HG03521 (cell line): ENCODE results near the gene KCNG2.
"Not testable (repeated sequence)": the region's sequence is repeated elsewhere in the genome, so short reads cannot be mapped to it uniquely, and the experiment has no call there.

Experiments used
- ATAC-seq: cut with Tn5 transposase; IDR thresholded peaks from one replicate; pipeline ENCODE4 v1.9.1; 2021; ENCODE audit warnings: mild to moderate bottlenecking, moderate library complexity; ENCODE audit not compliant: unreplicated experiment

KCNG2 gene, protein sequence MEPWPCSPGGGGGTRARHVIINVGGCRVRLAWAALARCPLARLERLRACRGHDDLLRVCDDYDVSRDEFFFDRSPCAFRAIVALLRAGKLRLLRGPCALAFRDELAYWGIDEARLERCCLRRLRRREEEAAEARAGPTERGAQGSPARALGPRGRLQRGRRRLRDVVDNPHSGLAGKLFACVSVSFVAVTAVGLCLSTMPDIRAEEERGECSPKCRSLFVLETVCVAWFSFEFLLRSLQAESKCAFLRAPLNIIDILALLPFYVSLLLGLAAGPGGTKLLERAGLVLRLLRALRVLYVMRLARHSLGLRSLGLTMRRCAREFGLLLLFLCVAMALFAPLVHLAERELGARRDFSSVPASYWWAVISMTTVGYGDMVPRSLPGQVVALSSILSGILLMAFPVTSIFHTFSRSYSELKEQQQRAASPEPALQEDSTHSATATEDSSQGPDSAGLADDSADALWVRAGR

DNA sequence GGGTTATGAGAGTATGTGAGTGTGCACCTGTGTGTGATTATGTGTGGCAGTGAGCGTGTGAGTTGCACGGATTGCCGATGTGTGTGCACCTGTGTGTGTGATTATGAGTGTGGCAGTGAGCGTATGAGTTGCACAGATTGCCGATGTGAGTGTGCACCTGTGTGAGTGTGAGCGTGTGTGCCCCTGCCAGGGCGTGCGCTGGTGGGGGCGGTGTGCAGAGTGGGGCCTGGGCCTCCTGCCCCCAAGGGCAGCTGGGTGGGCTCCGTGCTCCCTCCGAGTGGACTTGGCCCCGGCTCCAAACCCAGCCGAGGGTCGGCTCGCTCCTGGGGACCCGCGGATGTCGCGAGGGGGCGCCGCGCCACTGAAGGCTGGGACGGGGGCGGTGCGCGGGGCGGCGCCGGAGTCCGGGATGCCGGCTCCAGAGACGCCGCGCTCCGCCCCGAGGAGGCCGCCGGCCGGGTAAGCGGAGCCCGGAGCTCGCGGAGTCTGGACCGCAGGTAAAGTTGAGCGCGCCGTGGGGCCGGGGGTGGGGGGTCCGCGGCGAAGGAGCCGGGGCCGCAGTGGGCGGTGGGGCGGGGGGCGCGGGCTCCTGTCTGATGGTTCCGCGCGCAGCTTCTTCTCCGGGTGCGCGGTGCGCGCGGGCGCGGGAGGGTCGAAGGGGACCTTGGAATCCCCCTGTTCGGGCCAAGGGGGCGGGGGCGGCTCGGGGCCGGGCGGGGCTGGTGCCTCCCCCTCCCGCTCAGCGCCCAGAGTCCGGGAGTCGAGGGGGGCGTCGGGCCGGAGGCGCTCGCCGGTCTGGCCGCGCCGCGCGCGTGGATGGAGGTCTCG is at the start of gene KCNG2:
TSS of gene KCNG2 (plus strand) at position 421 of the 828 bp plus-strand sequence. CDS start 65,730 bp downstream, outside the sequence.
- ATAC-seq, result no peak

- ATAC-seq, result no peak
Observed at GRCh38 chr18:79748321-79749180, 49.2 kb upstream of the KCNG2 start.

DNA sequence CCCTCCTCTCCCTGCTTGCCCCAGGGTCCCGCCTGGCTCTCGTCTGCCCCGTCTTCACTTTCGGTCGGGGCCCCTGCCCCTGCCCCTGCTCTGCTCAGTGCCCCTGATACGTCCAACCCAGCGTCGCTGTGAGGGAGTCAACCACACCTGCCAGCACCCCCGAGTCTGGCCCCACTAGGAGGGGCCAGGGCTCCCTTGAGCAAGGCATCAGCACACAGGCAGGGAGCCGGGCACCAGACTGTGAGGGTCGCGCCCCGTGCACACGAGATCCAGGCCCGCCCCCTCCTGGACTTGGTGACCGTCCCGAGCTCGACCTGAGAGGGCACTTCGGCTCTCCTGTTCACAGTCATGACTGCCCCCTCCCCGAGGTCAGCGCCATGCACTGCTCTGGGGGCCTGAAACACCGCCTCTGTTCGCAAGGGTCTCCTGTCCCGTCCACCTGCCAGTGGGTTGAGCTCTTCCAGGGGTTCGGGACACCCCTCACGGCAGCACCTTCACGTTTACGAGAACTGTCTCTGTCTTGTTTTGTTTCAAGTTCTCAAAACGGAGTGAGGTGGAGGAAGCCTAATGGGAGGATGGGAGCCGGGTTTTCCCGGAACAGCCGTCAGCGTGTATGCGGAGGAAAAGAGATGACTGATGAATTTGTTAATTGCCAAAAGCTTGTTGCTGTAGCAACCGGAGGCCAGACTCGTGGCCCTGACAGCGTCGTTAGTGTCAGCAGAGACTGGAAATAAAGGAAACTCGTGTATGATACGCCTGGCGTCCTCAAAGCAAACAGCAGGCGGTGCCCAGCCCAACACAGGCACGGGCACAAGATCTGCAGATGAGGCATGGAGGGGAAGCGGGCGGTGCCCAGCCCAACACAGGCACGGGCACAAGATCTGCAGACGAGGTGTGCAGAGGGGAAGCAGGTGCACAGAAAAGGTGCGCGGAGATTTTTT is 48.2 kb upstream of the KCNG2 start:
- ATAC-seq, result no peak

DNA sequence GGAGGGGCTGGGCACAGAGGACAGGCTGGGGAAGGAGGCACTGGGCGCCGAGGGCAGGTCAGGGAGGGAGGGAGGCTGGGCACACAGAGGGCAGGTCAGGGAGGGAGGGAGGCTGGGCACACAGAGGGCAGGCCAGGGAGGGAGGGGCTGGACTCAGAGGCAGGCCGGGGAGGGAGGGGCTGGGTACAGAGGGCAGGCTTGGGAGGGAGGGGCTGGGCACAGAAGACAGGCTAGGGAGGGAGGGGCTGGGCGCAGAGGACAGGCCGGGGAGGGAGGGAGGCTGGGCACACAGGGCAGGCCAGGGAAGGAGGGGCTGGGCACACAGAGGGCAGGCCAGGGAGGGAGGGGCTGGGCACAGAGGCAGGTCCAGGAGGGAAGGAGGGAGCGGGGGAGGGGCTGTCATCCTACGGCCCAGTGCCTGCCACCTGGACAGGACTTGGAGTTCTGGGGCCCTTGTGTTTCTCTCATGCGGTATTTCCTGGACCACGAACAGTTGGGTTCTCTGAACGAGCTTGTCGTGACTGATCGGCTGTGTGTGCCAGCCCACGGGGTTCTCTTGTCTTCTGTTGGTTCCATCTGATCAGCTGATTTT is 46.7 kb upstream of the KCNG2 start:
- ATAC-seq, result no peak

DNA sequence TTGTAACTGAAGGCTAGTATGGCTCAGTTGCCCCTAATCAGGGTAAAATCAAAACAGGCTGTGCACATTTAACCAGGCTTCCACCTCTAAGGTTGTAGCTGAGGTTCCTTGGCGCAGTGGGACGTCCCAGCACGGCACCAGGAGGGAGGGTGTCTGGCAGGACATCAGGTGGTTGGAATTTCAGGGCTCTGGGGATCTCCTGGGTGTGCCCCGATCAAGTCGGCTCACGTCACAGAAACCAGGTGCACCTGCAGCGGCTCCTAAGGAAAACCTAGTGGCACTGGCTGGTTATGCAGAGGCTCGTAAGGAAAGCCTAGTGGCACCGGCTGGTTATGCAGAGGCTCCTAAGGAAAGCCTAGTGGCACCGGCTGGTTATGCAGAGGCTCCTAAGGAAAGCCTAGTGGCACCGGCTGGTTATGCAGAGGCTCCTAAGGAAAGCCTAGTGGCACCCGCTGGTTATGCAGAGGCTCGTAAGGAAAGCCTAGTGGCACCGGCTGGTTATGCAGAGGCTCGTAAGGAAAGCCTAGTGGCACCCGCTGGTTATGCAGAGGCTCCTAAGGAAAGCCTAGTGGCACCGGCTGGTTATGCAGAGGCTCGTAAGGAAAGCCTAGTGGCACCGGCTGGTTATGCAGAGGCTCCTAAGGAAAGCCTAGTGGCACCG is 45.7 kb upstream of the KCNG2 start:
- ATAC-seq, result not testable (repeated sequence)

- not testable (repeated sequence) for ATAC-seq
Observed at GRCh38 chr18:79752946-79753345, 44.8 kb upstream of the KCNG2 start.

DNA sequence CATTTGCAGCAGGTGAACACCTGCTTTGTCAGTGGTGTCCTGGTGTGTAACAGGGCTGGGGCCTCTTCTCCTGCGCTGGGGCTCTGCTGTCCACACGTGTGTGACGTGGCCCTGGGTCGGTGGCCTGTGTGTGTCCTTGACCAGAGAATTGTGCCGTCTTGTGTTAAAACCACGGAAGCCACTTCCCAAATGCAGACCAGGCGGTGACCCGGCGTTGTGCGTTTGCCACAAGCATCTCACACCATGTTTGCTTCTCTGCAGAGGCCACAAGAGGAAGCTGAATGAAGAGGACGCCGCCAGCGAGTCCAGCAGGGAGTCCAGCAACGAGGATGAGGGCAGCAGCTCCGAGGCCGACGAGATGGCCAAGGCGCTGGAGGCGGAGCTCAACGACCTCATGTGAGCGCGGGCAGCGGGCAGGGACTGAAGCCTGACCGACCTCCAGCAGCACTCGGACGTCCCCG is 44.3 kb upstream of the KCNG2 start:
- no peak for ATAC-seq

- no peak for ATAC-seq
Observed at GRCh38 chr18:79754022-79754761, 43.5 kb upstream of the KCNG2 start.

DNA sequence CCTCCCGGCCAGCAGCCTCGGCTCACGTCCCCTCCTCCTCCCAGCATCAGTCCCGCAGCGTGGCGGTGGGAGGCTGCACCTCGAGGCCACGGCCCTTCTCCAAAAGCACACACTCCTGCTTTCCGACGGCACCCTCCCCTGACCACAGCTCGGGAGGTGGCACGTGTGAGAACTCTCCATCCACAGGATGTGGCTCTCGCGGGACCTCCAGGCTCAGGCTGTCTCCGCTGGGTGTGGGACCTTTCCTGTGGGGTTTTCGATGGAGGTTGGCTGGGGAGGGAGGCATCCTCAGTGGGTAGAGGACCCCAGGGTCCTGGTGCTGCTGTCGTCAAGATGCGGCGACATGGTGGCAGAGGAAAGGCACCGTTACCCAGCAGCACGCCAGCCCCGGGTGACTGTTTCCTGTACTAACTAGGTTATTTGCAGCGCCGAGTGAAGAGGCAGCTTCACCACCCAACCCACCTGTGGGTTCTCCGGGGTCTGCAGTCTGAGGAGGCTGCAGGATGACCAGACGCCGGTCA is 42.8 kb upstream of the KCNG2 start:
- ATAC-seq, result no peak

GRCh38 chr18:79755496-79756142 is 42.1 kb upstream of the KCNG2 start:
- no peak for ATAC-seq

DNA sequence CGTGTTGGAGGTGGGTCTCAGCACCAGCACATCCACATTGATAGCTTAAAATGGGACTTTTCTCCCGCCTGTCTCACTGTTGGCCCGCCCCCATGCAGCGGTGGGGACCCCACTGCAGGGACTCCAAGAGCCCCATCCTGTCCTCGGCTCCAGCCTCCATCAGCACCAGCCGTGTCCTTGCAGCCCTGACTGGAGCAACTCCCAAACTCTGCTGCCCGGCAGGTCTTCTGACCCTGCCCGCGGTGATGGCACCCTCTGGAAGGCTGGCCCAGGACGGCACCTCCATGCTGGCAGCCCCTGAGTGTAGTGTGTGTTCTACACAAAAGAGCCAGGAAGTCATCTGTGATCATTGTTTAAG is 41.6 kb upstream of the KCNG2 start:
- ATAC-seq, result no peak

- ATAC-seq, result no peak
Observed at GRCh38 chr18:79756826-79757225, 40.9 kb upstream of the KCNG2 start.

GRCh38 chr18:79760348-79760747 is 37.4 kb upstream of the KCNG2 start:
- no peak for ATAC-seq

GRCh38 chr18:79760881-79761280 is 36.9 kb upstream of the KCNG2 start:
- no peak for ATAC-seq

DNA sequence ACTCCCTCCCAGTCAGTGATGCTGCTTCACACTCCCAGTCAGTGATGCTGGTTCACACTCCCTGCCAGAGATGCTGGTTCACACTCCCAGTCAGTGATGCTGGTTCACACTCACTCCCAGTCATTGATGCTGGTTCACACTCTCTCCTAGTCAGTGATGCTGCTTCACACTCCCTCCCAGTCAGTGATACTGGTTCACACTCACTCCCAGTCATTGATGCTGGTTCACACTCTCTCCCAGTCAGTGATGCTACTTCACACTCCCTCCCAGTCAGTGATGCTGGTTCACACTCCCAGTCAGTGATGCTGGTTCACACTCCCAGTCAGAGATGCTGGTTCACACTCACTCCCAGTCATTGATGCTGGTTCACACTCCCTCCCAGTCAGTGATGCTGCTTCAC is 34.3 kb upstream of the KCNG2 start:
- no peak for ATAC-seq

- ATAC-seq, result no peak
Observed at GRCh38 chr18:79764131-79764530, 33.6 kb upstream of the KCNG2 start.

GRCh38 chr18:79765491-79766245 is 32.1 kb upstream of the KCNG2 start:
- ATAC-seq, result no peak
